ENCODE results near the gene FLVCR2. TPM values are rescaled to one million over a fixed set of nuclear protein-coding genes. Genes with fewer than 3 reads are reported as not detected.

FLVCR2 gene
- total RNA-seq, 1 experiment from 2014 or later = 6.6 TPM

DNA sequence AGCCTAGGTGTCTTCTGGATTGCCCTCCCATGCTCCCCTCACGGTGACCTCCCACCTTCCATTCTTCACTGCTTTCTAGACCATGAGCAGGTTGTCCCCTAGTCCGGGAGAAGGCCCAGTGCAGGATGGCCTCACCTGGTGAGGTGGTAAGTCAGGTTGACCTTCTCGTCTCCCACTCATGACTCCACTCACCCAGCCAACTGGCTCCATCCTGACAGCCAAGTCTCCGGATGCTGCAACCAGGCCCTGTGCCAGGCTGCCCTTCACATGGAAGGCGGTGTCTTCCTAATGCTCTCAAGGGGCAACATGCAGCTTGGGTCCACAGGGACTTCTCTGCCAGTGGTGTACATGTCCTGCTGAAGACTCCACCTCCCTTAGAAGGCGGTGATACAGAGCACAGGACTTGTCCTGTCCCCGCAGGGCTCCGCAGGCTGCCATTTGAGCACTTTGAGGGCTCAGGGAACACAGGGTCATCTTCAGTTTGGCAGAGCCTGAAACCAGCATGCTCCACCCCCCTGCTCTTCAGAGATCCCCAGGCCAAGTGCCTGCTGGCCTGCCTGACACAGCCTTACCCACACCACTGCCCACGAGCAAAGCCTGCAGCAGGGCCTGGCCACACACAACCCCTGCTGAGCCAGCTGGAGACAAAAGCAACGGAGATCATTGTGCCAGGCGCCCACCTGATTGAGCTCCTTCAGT, 30.7 kb upstream of the FLVCR2 start (continued):
- TF ChIP-seq, protein P1, sequence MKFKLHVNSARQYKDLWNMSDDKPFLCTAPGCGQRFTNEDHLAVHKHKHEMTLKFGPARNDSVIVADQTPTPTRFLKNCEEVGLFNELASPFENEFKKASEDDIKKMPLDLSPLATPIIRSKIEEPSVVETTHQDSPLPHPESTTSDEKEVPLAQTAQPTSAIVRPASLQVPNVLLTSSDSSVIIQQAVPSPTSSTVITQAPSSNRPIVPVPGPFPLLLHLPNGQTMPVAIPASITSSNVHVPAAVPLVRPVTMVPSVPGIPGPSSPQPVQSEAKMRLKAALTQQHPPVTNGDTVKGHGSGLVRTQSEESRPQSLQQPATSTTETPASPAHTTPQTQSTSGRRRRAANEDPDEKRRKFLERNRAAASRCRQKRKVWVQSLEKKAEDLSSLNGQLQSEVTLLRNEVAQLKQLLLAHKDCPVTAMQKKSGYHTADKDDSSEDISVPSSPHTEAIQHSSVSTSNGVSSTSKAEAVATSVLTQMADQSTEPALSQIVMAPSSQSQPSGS (CRISPR knock-in tag; IDR thresholded peaks at IDR 0.05; ENCODE audit: borderline replicate concordance, low read depth) = no peak
- no peak for TF ChIP-seq EMX1 (CRISPR knock-in tag; IDR thresholded peaks at IDR 0.05)
- TF ChIP-seq CDX4 (CRISPR knock-in tag; IDR thresholded peaks at IDR 0.05; ENCODE audit: borderline replicate concordance) = no peak
- no peak for TF ChIP-seq ZNF317 (CRISPR knock-in tag; IDR thresholded peaks at IDR 0.05; ENCODE audit: borderline replicate concordance, low read depth)
- TF ChIP-seq, protein P2, sequence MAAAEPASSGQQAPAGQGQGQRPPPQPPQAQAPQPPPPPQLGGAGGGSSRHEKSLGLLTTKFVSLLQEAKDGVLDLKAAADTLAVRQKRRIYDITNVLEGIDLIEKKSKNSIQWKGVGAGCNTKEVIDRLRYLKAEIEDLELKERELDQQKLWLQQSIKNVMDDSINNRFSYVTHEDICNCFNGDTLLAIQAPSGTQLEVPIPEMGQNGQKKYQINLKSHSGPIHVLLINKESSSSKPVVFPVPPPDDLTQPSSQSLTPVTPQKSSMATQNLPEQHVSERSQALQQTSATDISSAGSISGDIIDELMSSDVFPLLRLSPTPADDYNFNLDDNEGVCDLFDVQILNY (CRISPR knock-in tag; IDR thresholded peaks at IDR 0.05) = no peak
- no peak for TF ChIP-seq ZBTB21 (CRISPR knock-in tag; IDR thresholded peaks at IDR 0.05; ENCODE audit: borderline replicate concordance)
- no peak for TF ChIP-seq MYBL2 (CRISPR knock-in tag; IDR thresholded peaks at IDR 0.05)
- no peak for TF ChIP-seq IRF2 (CRISPR knock-in tag; IDR thresholded peaks at IDR 0.05; ENCODE audit: borderline replicate concordance, low read depth)
- TF ChIP-seq TEAD4 (CRISPR knock-in tag; IDR thresholded peaks at IDR 0.05) = no peak
- TF ChIP-seq NR1H2 (CRISPR knock-in tag; IDR thresholded peaks at IDR 0.05) = no peak
- TF ChIP-seq GABPB1 (CRISPR knock-in tag; IDR thresholded peaks at IDR 0.05) = no peak
- TF ChIP-seq, protein P3, sequence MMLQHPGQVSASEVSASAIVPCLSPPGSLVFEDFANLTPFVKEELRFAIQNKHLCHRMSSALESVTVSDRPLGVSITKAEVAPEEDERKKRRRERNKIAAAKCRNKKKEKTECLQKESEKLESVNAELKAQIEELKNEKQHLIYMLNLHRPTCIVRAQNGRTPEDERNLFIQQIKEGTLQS (CRISPR knock-in tag; conservative IDR thresholded peaks at IDR 0.05) = no peak
- TF ChIP-seq, protein P4, sequence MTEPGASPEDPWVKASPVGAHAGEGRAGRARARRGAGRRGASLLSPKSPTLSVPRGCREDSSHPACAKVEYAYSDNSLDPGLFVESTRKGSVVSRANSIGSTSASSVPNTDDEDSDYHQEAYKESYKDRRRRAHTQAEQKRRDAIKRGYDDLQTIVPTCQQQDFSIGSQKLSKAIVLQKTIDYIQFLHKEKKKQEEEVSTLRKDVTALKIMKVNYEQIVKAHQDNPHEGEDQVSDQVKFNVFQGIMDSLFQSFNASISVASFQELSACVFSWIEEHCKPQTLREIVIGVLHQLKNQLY (CRISPR knock-in tag; IDR thresholded peaks at IDR 0.05) = no peak
- TF ChIP-seq ZBTB43 (CRISPR knock-in tag; IDR thresholded peaks at IDR 0.05) = no peak
- no peak for TF ChIP-seq JUN (CRISPR knock-in tag; IDR thresholded peaks at IDR 0.05)

GRCh38 chr14:75548544-75548943, 29.9 kb upstream of the FLVCR2 start:
- no peak for DNase-seq (ENCODE audit: low spot score)
- TF ChIP-seq MYBL2 (CRISPR knock-in tag; IDR thresholded peaks at IDR 0.05) (no peak), KAT7 (CRISPR knock-in tag; IDR thresholded peaks at IDR 0.05; ENCODE audit: borderline replicate concordance) (no peak), PRRX2 (CRISPR knock-in tag; IDR thresholded peaks at IDR 0.05) (no peak), ZNF138 (CRISPR knock-in tag; conservative IDR thresholded peaks at IDR 0.05) (no peak)
- ChIA-PET POLR2A (no interaction called here), CTCF (interaction anchor here (1.2 kb wide), 1 partner anchor 13 kb away, joined by 3 read pairs; no protein-coding TSS in a partner anchor)
- Mint-ChIP-seq H3K27ac (no peak overlapping the region), H3K27me3 (ENCODE audit: low read depth) (peaks cover 3% of the 10 kb centered on the region; the same call in 1 of the 2 replicates), H3K4me1 (0 out of 2 replicates have a peak, but pooled peaks cover 2% of the 10 kb centered on the region), H3K9me3 (no peaks in the 10 kb centered on the region), H3K4me3 (no peak overlapping the region), H3K36me3 (no peaks in the 10 kb centered on the region)
- ATAC-seq = no peak

GRCh38 chr14:75549169-75549568, 29.3 kb upstream of the FLVCR2 start:
- Mint-ChIP-seq H3K36me3 (no peaks in the 10 kb centered on the region), H3K4me3 (no peak overlapping the region), H3K27ac (no peak overlapping the region), H3K4me1 (peaks cover 3% of the 10 kb centered on the region), H3K27me3 (ENCODE audit: low read depth) (peaks cover 3% of the 10 kb centered on the region; the same call in 1 of the 2 replicates), H3K9me3 (no peaks in the 10 kb centered on the region)
- DNase-seq (ENCODE audit: low spot score) (no peak), ATAC-seq (no peak)
- CTCF ChIA-PET = no interaction called here
- TF ChIP-seq RELA (CRISPR knock-in tag; IDR thresholded peaks at IDR 0.05; ENCODE audit: borderline replicate concordance) = no peak
- TF ChIP-seq JAZF1 (CRISPR knock-in tag; IDR thresholded peaks at IDR 0.05) = no peak
- no peak for TF ChIP-seq ZNF512 (CRISPR knock-in tag; IDR thresholded peaks at IDR 0.05; ENCODE audit: borderline replicate concordance)
- no peak for TF ChIP-seq CREM (CRISPR knock-in tag; IDR thresholded peaks at IDR 0.05)
- POLR2A ChIA-PET = no interaction called here
